Nucleus accumbens (tissue), 56 donors: ENCODE measurements around the gene PLD1.
A peak's percentile ranks its signal among the peaks of the same experiment; 100 is the strongest.

Experiments
- DNase-seq, 56 donors: peaks; one replicate each; lab custom pipeline; 2025; lab: John Stamatoyannopoulos, UW

The PLD1 gene

DNA sequence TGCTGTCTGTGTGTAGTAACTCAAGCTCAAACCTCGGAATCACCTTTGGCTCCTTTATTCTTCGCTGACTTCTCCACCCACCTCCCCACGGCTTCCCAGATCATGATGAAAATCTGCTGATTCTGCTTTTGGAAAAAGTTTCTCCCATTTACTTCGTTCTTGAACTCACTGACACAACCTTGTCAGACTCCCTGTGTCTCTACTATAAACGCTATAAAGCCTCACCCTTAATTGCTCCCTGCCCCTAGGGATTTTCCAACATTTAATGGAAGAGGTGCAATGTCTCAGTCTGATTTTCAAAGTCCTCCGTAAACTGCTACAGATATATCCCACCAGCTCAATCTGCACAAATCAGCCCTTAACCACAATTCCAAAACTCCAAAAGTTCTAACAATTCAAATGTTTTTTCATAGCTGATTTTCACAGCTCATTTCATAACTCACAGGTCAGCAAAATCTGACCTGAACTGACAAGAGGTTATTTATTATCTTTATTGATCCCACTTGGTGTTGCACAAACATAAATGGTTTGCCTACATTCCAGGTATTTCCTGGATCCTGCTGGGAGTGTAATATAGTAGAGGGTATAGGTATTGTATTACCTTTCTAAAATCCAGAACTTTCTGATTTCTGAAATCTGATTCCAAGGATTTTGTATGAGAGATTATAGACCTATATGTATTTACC is 129.4 kb downstream of the PLD1 start:
- no peak for DNase-seq

DNA sequence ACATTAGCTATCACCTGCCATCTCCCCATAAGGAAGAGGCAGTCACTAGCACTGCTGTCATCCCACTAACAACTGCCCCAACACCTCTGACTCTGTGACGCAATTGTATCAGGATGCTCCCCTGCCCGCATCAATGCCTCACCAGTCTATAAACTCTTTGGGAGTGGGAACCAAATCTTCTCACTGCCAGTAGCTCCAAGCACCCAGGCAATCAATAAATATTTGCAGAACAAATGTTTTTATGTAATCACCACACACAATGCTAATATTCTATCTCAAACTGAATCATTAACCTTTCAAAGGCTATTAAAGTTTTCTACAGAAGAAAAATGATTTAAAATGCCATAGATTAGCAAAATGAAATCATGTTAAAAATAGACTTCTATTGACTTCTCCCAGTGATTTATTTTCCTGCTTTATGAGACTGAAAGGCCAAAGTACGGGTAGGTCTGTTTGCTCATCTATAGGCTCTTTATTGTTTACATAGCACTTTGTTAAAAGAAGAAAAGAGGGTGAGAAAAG is 131.3 kb downstream of the PLD1 start:
- no peak for DNase-seq

DNA sequence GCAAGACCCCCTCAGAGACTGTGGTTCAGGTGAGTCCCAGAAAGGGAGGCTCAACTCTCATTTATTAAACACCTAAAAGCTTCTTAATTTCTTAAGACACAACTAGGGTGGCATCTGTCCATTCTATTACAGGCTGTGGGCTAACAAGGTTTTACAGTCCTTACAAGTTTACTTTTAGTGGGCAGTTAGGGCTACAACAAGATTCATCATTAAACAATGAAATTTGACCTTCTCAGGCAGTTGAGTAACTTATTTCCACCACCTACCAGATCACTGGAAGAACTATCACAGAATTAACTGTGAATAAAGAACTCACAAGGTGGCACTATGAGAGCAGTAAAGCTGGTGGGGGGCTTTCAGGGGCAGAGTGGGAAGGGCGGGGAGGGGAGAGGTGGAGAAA is 132.6 kb downstream of the PLD1 start:
- DNase-seq: no peak

DNA sequence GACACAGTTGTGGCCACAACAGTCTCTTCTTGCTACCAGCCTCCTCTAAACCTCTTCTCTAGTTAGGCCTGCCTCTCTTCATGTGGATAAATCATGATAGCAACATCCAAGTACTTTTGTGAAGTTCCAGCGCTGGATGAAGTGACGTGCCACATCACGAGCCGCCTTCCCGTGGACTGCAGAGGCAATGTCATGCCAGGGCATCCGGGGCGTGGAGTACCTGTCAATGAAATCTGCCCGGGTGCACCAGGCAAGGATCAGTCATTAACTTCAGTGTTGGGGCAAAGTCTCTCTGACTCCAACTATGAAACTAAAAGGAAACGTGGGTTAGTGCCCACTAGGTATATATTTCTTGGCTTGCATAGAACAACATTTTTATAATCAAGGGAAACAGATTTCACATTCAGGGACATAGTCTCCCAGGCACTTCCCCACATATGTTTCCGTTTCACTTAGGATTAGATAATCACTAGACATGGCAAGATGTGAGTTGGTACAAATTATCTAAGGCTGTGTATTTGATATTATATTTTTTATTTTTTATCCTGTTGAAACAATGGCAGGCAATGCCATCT is 133.6 kb downstream of the PLD1 start:
- no peak for DNase-seq

DNA sequence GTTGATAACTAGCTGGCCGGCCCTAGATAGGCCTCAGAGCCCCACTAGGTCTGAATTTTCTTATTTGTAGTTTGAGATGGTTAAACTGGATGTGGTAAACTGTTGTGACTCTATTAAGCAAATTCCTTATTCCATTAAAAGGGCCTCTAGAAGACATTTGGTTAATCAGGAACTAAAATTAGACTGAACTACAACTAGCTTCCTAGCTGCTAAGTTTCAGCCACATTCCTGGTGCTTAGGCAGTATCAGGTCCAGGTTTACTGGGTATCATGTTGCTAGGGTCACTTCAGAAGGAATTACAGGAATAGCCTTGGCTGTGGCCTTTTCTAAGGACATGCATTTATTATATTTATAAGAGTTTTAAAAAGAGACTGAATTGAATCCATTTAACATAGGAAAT is 136.3 kb downstream of the PLD1 start:
- no peak for DNase-seq

DNA sequence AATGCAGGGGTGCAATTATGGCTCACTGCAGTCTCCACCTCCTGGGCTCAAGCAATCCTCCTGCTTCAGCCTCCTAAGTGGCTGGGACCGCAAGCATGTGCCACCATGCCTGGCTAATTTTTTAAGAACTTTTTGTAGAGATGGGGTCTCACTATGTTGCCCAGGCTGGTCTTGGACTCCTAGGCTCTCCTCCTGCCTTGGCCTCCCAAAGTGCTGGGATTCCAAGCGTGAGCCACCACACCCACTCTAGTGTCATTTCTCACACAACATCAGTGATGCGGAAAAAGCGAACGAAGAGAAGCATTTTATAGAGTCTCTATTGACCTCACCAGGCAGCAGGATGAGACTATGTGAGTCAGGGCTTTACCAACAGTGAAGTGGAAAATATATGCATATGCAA is 137.7 kb downstream of the PLD1 start:
- no peak for DNase-seq

DNA sequence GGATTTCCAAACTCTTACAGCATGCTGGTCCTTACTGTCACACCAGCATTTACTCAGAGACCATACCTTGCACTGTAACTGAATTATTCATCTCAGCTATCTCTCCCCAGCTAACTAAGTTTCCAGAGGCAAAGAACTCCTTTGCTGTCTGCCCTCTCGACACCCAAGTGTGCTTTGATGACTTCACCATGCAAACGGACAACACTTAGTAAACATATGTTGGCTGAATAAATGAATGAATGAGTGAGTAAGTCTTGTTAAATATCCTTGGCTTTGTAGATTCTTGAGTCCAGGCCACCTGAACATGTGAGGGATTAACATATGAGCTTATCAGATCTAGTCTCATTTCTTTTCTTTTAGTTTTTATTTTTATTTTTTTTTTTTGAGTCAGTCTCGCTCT is 138.2 kb downstream of the PLD1 start:
- no peak for DNase-seq

DNA sequence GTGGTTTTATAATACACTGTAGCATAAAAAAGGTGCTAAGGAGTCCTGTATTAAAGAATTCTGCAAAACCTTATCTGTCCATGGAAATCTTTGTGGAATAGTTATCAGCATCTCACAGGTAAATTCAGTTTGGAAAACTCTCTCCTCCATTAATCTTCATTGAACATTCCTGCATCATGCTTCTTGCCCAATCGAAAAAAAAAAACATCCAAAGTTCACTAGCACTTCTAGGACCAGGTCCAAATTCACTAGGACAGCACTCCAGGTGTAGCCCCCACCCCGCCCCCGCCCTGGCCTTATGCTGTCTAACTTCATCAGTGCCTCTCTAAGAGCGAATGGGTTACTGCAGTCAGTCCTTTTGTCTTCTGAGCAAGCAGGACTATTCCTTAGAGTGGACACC is 138.6 kb downstream of the PLD1 start:
- DNase-seq: no peak

DNA sequence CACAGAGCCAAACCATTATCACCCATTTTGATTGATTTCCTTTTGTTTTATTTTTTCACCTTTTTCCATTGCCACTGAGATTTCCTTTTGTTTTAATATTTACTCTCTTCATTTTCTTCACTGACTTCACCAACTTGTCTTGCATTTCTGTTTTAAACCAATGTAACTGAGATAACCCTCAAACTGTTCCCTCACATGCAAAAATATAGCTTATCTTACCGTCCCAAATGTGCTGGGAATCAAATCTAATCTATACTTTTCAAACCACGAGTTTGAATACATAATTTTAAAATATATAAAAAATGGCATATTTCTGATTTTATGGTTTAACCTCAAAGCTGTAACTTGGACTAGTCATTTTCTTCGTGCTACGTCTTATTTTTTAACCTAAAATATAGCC is 143.8 kb downstream of the PLD1 start:
- no peak for DNase-seq

DNA sequence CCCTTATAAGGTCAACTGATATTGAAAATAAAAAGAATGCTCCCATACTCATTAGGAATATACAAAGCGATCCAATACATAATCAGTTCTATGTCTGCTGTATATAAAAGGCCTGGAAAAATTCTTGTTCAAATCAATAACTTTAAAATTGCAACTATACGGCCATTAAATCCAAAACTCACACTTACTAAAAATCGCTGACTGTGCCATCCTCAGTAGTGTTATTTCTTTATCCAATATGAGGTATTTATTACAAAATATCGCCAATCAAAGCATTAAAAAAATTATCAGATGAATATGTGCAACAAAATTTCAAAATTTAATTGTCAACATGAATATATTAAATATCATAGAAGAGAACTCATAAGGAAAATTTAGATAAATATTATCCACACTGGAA is 146.5 kb downstream of the PLD1 start:
- DNase-seq: no peak

DNA sequence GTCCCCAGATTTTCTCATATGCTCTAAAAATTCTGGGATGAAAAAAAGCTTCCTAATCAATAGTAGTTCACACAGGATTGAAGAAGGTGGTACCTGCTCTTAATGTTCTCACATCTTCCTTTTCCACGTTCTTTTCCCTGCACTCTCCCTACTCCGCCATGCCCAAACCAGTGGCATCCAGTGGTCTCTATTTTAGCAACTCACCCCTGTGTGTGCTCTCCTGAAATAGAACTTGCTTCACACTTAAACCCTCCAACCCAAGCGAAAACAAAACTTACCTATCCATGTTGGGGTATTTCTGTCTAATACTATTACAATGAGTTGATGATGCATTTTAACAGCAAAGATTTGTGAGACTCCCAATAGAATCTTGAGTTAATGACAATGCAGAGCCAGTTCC is 148.8 kb downstream of the PLD1 start:
- no peak for DNase-seq

DNA sequence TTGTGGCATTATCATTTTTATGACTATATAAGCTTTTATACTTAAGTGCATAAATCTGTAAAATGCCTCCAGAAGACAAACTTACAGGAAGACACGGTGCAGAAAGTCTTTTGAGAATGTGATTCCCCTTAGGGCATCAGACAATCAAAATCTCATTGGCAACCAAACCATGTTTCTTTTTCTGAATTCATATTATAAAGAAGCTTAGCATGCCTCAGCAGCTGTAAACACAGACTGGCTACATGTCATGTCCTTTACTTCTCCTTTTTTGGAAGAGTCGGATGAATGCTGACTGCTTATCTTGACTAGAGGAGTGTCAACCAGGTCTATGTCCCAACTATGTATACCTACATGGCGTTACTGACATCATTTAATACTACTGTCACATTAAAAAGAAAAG is 150.1 kb downstream of the PLD1 start:
- DNase-seq: no peak

DNA sequence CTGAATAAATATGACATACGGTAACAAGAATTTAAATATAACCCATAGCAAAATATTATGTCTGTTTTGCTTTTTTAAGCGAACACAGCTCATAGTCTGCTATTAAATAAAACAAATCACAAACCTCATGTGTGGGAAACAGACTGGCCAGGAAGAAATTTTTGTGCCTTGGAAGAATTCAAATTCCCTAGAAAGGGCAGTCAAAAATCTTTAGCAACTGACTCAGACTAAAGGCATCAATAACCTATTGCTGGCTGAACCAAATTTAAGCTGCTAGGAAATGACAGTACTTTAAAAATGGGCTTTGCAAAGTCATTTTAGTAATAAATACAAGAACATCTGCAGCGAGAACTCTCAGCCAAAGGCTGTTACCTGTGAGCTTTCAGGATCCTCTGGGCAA is 151.4 kb downstream of the PLD1 start:
- no peak for DNase-seq

DNA sequence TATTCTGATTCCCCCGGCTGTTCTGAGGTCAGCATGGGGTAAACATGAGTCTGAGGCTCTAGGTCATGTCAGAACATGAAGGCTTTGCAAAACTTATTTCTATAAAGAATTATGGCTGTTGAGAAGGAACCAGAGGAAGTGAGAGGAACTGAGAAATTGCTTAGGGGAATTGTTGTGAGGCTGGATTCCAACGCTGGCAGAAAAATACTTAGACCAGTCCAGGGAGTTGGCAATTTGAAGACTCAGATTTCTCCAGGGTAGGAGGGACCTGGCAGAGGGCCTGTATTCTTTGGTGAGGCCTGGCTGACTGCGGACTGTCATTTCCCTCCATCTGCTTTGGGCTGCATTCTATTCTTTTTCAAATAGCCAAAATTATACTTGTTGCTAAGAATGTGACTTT is 155.5 kb downstream of the PLD1 start:
- DNase-seq: peak in 7 of 56 donors; percentile 2 to 40 (median 16)

DNA sequence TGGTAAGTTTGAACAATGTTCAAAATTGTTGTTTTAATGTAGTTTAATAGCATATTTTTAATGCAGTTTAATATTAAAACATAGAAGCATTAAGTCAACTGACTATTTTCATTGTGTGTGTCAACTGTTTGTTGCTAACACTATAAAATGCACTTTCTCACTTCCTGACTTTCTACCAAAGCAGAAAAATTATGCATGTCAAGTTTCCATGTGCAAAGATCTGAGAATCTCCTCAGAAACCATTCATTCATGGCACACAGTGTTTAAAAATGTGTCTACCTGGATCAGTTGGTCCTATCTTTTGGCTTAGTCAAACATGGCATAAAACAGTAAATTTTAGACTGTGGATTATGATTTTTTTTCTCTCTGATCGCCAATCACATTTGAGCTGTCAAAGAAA is 156.0 kb downstream of the PLD1 start:
- no peak for DNase-seq

DNA sequence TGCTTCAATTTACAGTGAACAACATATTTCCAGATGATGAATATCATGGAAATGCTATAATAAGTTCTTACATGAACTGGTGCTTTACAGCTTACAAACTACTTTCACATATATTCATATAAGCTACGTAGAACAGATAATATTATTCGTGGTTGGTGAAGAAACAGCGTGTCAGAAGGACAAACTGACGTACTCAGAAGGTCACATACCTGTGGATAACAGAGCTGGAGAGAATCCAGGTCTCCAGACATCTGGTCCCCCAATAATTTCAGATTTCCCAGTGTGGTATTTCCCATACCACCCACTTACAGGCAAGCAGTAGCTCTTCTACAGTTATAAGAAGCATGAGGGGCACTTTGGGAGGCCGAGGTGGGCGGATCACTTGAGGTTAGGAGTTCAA is 156.6 kb downstream of the PLD1 start:
- no peak for DNase-seq

DNA sequence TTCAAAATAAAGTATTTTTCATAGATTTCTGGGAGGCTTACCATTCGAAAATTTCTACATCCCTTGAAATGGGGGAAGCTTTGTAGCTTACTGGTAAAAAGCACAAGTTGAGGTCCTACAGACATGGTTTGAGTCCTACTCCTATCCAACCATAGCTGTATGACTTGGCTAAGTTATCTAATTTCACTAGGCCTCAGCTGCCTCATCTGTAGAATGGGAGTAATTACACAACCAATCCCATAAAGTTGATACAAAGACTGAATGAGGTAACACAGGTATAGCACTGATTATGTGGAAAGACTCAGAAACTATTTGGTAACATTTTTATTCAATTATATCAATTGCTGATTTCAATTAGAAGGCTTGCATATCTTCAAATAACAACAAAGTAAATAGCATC is 157.4 kb downstream of the PLD1 start:
- no peak for DNase-seq

DNA sequence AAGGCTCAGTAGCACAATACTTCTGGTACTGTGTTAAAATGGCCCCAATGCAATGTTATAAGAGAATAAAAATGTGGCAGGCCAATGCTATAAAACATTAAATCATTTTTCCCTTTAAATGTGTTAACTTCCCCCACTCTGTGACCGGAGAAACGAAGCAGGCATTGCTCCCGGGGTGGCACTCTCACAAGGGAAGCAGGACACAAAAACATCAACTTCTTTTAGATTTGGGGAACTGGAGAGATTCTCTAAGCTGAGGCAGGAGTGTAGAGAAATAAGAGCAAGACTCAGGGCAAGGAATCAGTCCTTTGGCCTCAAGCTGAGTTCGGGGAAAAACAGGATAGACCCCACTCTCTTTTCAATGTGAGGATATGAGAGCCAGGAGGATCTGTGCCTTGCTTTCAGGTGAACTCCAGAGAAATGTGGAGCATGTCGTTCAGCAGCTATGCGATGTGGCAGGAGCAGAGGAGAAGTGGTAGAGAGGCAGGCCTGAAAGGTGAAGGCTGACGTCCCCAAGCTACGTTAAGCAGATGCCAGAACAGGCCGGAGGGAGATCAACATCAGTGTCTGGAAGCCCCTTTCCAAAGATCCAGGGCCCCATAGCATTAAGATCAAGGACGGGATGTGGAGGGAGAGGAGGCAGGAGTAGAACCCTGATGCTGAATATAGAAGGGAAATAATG is 160.2 kb downstream of the PLD1 start:
- no peak for DNase-seq

DNA sequence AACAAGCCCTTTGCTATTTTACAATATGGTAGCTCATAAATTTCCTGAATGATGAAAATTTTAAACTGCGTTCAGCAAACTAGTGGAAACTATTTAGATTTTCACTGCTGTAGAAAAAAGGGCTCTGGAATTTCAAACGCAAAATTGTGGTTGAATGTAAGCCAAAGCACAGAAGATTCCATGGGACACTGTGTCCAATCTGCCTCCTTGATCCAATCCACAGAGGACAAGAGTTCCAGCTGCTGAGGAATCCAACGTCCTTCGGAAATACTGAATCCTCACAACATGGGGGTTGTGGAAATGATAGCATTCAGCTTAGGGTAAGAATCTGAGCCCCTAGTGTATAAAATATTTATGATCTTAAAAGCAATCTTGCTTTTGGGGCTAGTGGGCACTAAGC is 161.0 kb downstream of the PLD1 start:
- DNase-seq: no peak

DNA sequence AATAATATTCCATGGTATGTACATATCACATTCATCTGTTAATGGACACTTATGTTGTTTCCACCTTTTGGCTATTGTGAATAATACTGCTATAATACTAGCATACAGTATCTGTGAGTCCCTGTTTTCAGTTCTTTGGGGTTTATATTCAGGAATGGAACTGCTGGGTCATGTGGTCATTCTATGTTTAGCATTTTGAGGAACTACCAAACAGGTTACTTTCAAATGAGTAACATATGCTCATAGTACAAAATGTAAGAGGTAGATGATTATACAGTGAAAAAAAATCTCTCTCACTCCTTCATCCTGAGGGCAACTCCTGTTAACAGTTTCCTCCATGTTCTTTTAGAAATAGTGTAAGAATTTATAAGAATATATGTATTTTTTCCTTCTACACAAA is 162.2 kb downstream of the PLD1 start:
- no peak for DNase-seq

DNA sequence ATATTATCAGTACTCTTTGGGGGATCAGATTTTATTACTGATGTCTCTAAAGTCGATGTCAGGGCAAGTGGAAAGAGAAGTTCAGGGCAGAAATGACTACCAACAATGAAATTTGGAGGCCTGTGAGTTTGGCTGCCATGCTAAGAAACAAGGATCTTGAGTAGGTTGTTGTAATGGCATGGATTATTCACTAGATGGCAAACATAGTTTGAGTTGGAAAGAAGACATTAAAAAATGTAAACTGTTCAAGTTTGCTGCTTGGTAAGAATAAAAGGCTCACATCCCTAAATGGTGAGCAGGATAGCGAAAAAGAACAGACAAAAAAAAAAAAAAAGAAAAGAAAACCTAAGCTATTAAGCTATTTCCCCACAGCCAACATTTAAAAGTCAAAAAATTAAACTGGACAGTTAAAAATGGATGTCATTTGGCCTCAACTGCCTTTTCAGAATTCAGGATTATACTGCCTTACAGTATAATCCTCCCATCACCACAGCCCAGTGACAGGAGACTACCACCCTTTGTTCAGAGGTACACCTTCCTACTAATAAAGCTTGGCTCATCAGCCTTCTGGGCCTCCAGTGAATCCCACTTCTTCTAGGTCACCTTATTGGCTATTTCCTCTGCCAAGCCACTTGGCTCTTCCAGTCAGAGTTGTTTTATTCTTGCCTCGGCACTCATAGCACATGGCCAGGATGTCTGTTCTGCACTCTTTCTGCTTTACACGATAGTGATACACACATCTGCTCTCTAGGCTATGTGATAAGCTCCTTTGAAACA is 163.7 kb downstream of the PLD1 start:
- DNase-seq: no peak
